Measurements from ENCODE around the gene TMEM161A.
A peak's percentile ranks its signal among the peaks of the same experiment; 100 is the strongest.
"Not testable (repeated sequence)": the region's sequence is repeated elsewhere in the genome, so short reads cannot be mapped to it uniquely, and the experiment has no call there.

The TMEM161A gene

GRCh38 chr19:19111967-19112580 lies 26.2 kb downstream of the TMEM161A start:
- Mint-ChIP-seq H3K36me3 (ENCODE audit: low read depth) (peaks cover 10% of the 10 kb centered on the region), H3K4me1 (peaks cover 47% of the 10 kb centered on the region), H3K4me3 (peak overlapping the region; percentile 12), H3K27ac (peak overlapping the region; percentile 40), H3K9me3 (no peaks in the 10 kb centered on the region), H3K27me3 (ENCODE audit: low read depth, poor library complexity) (peaks cover 20% of the 10 kb centered on the region)
- no peak for DNase-seq
- TF ChIP-seq CTCF (IDR thresholded peaks at IDR 0.05): no peak

GRCh38 chr19:19111136-19111835 lies 27.0 kb downstream of the TMEM161A start:
- TF ChIP-seq CTCF (IDR thresholded peaks at IDR 0.05): no peak
- H3K9me3 Mint-ChIP-seq: no peaks in the 10 kb centered on the region
- peaks cover 51% of the 10 kb centered on the region for H3K4me1 Mint-ChIP-seq
- DNase-seq: no peak
- no peak overlapping the region for H3K27ac Mint-ChIP-seq
- H3K36me3 Mint-ChIP-seq (ENCODE audit: low read depth): peaks cover 8% of the 10 kb centered on the region
- peak overlapping the region; percentile 47 for H3K4me3 Mint-ChIP-seq
- peaks cover 24% of the 10 kb centered on the region for H3K27me3 Mint-ChIP-seq (ENCODE audit: low read depth, poor library complexity)

GRCh38 chr19:19110410-19111135 lies 27.7 kb downstream of the TMEM161A start:
- peak; percentile 39 for TF ChIP-seq CTCF (IDR thresholded peaks at IDR 0.05)
- H3K9me3 Mint-ChIP-seq: no peaks in the 10 kb centered on the region
- peaks cover 4% of the 10 kb centered on the region for H3K36me3 Mint-ChIP-seq (ENCODE audit: low read depth)
- no peak overlapping the region for H3K4me3 Mint-ChIP-seq
- H3K4me1 Mint-ChIP-seq: peaks cover 58% of the 10 kb centered on the region
- peak; percentile 74 for DNase-seq
- no peak overlapping the region for H3K27ac Mint-ChIP-seq
- H3K27me3 Mint-ChIP-seq (ENCODE audit: low read depth, poor library complexity): peaks cover 21% of the 10 kb centered on the region

GRCh38 chr19:19109601-19110000 lies 28.7 kb downstream of the TMEM161A start:
- DNase-seq: no peak
- H3K27ac Mint-ChIP-seq: no peak overlapping the region

GRCh38 chr19:19107654-19108053 lies 30.6 kb downstream of the TMEM161A start:
- H3K9me3 Mint-ChIP-seq: no peaks in the 10 kb centered on the region
- no peak overlapping the region for H3K27ac Mint-ChIP-seq
- no peak overlapping the region for H3K4me3 Mint-ChIP-seq
- DNase-seq: no peak
- no peak for TF ChIP-seq CTCF (IDR thresholded peaks at IDR 0.05)
- peaks cover 11% of the 10 kb centered on the region for H3K36me3 Mint-ChIP-seq (ENCODE audit: low read depth)
- peaks cover 24% of the 10 kb centered on the region for H3K27me3 Mint-ChIP-seq (ENCODE audit: low read depth, poor library complexity)
- peaks cover 55% of the 10 kb centered on the region for H3K4me1 Mint-ChIP-seq

More at GRCh38 chr19:19109601-19110000, 28.7 kb downstream of the TMEM161A start:
- Mint-ChIP-seq H3K4me1 (peaks cover 68% of the 10 kb centered on the region), H3K9me3 (no peaks in the 10 kb centered on the region), H3K36me3 (ENCODE audit: low read depth) (peaks cover 4% of the 10 kb centered on the region), H3K4me3 (peak overlapping the region; percentile 37), H3K27me3 (ENCODE audit: low read depth, poor library complexity) (peaks cover 24% of the 10 kb centered on the region)
- TF ChIP-seq CTCF (IDR thresholded peaks at IDR 0.05): no peak

- DNase-seq, H3K27ac Mint-ChIP-seq, H3K4me3 Mint-ChIP-seq, H3K9me3 Mint-ChIP-seq: not testable (repeated sequence)
- peaks cover 48% of the 10 kb centered on the region for H3K4me1 Mint-ChIP-seq
- H3K27me3 Mint-ChIP-seq (ENCODE audit: low read depth, poor library complexity): peaks cover 22% of the 10 kb centered on the region
- peaks cover 11% of the 10 kb centered on the region for H3K36me3 Mint-ChIP-seq (ENCODE audit: low read depth)
Observed at GRCh38 chr19:19106938-19107337, 31.3 kb downstream of the TMEM161A start.
